ENCODE data around the gene PRRC2A.
A peak's percentile ranks its signal among the peaks of the same experiment; 100 is the strongest.

PRRC2A gene

GRCh38 chr6:31652925-31653724 is 32.6 kb downstream of the PRRC2A start:
- DNase-seq (ENCODE audit: low read depth), result peak; percentile 83

- no peak for DNase-seq (ENCODE audit: low read depth)
Measured at GRCh38 chr6:31654574-31655348, 34.2 kb downstream of the PRRC2A start.

- no peak for DNase-seq (ENCODE audit: low read depth)
Measured at GRCh38 chr6:31655349-31656237, 35.1 kb downstream of the PRRC2A start, which contains the start of gene APOM. Gene APOM, plus strand, starts transcription at chr6:31655894. Its CDS starts 73 bp downstream, at chr6:31655967.

DNA sequence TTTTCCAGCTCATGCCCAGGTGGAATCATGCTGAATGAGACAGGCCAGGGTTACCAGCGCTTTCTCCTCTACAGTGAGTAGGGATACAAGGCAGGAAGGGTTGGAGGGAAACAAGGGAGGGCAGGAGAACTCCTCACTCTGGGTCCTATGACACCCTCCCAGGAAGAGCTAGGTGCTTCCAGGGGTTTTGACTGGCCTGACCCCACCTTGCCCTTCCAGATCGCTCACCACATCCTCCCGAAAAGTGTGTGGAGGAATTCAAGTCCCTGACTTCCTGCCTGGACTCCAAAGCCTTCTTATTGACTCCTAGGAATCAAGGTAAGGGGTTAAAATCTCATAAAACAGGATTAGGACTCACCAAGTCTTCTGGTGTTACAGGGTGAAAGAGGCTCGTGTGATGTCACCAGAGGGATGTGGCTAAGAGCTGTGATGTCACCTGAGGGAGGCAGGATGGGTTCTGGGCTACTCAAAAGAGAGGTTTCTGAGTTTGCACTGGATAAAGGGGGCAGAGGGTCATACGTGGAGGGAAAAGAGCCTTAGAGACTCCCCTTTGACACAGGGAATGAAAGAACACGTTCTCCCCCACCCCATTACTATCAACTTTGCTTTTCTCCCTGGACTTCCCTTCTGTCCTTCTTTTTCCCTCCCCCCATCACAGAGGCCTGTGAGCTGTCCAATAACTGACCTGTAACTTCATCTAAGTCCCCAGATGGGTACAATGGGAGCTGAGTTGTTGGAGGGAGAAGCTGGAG is 37.1 kb downstream of the PRRC2A start:
- no peak for DNase-seq (ENCODE audit: low read depth)

GRCh38 chr6:31658158-31658688 is 37.7 kb downstream of the PRRC2A start:
- DNase-seq (ENCODE audit: low read depth), result no peak

DNA sequence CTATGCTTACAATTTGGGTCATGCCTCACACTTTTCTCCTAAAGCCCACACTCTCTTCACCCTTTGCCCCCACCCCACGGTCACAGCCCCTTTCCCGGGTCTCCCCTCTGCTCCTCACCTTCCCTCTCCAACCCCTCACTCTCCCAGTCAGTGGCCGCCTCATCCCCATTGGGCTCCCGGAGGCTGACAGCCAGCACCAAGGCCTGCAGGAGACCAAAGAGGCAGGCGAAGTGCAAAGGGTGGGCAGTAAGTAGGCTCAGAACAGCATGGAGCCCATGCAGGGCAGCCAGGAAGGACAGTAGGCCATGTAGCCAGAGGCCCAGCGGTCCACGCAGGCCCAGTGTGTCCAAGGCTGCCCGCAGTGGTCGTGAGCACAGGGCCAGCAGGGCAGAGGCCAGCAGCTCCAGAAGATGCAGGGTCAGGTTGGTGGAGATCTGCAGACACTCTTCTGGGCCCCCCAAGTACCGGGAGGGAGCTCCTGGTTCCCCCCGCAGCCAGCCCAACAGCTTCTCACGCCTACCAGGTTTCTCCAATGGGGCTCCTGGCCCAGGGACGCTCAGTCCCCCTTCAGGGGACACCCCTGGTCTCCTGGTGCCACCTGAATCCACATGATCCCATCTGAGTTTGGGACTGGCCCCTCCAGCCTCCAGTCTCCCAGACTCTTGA is 38.6 kb downstream of the PRRC2A start:
- no peak for DNase-seq (ENCODE audit: low read depth)

GRCh38 chr6:31659649-31660380 is 39.3 kb downstream of the PRRC2A start:
- DNase-seq (ENCODE audit: low read depth), result no peak

DNA sequence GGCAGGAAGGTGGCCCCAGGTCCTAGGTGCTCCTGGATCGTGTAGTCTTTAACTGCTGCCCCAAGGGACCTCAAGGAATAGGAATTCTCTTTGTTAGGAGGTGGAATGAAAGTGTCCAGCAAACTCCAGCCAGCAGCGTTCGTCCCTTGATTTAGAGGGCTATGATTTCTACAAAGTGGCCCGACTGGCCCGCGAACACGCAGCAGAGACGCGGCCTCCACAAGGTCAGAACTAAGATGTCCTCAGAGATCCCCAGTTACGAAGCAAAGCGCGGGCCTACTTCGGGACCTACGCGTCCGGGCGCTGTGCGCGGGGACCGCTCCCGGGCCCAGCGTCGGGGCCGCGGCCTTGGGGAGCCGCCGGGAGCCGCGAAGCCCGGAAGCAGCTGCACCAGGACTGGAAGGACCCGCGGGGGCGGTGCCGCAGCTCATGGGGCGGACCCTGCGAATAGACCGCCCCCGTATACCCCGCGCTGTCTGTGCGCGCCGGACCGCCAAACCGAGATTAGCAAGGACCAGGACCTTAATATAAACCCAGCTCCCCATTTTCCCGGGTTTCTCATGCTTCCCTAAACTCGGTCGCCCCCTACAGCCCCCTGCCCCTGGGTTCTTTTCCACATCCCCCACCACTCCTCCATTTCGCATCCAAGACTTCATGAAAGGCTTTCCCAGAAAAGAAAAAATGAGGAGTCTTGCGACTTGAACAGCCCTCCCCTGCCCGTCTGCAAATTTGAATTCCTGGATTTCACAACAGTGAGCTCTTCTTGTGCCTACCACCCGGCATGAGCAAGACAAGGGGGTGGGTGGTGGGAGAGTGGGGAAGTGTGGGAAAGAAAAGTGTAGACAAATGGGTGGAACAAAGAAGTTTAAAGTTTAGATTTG is 40.1 kb downstream of the PRRC2A start, which contains the start of gene C6orf47:
C6orf47 (minus strand) TSS at position 398 of the 881 bp plus-strand sequence. CDS start 831 bp downstream, outside the sequence.
- peak; percentile 68 for DNase-seq (ENCODE audit: low read depth)

DNA sequence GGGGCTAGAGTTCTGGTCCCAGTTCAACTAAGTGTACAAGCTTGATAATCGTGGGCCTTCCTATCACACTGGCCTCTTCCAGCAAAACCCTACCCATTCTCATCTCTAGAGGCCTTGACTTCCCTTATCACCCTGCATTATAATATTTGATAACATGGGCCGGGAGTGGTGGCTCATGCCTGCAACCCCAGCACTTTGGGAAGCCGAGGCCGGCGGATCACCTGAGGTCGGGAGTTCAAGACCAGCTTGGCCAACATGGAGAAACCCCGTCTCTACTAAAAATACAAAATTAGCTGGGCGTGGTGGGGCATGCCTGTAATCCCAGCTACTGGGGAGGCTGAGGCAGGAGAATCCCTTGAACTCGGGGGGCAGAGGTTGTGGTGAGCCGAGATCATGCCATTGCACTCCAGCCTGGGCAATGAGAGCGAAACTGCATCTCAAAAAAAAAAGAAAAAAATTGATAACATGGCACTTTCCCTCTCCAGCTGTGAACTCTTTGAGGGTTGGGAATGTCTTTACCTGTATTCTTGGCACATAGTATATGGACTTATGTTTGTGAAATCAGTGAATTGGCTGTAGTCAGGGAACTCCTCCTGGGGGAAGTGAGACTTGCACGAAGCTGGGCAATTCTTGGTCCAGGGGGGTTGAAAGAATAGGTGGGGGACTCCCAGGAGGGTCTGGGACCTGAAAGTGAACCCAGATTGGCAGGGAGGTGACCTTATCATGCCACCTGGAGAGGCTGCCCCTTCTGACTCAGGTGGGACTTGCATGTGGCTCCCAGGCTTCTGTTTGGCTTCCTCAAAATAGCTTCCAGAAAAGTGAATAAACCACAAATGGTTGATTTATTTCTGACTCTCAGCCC is 41.0 kb downstream of the PRRC2A start:
- DNase-seq (ENCODE audit: low read depth), result no peak

DNA sequence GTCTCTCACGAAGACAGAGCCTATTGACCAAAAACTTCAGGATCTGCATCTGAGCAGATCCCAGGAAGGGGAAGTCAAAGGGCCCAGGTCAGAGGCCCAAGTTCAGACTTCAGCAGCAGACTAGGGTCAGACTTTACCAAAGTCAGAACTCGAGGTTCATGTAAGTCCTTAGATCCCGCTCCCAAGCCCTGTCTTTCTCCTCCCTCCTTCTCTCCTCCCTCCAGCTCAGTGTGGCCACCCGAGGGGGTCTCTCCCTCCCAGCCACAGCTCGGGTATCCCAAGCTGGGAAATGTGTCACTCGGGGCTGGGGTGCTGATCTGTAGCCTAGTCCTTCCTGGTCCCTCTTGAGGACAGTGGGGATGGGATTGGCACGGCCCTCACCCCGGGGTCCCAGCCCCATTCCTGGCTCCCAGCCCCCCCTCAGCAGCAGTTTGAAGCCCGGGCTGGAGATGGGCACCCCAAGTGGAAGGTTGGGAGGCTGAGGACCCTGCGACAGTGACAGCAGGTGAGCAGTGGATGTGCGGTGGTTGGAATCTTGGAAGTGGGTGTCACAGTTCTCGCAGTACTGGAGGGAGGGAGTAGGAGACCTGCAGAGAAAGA is 41.7 kb downstream of the PRRC2A start:
- no peak for DNase-seq (ENCODE audit: low read depth)

DNA sequence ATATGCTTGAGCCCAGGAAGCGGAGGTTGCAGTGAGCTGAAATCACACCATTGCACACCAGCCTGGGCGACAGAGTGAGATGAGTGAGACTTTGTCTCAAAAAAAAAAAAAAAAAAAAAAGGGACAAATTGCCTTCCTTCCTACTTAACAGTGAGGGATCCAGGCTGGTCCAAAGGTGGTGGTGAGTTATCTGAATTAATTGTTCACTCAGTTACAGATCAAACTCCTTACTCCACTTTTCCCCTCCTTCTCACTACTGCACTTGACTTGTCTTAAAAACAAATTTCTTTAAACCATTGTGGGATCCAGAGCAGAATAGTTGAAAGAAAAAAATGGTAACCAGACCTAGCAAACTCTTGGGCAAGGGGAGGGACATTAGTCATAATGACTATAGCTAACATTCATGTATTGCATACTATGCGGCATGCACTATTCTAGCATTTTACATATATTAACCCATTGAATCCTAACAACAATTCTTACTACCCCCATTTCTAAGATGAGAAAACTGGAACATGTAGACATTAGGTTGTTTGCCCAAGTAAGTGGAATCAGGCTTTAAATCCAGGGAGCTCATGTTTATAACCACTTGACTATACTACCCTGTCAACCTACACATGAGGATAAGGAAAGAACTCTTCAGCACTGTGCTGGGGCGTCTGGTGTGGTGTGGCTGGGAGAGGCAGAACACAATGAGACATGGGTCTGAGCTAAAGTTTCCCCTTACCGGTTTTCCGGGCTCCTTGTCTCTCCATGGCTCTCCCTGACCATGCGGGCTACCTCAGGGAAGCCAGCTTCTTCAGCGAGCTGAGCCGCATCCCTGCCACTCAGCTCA is 42.8 kb downstream of the PRRC2A start:
- no peak for DNase-seq (ENCODE audit: low read depth)

DNA sequence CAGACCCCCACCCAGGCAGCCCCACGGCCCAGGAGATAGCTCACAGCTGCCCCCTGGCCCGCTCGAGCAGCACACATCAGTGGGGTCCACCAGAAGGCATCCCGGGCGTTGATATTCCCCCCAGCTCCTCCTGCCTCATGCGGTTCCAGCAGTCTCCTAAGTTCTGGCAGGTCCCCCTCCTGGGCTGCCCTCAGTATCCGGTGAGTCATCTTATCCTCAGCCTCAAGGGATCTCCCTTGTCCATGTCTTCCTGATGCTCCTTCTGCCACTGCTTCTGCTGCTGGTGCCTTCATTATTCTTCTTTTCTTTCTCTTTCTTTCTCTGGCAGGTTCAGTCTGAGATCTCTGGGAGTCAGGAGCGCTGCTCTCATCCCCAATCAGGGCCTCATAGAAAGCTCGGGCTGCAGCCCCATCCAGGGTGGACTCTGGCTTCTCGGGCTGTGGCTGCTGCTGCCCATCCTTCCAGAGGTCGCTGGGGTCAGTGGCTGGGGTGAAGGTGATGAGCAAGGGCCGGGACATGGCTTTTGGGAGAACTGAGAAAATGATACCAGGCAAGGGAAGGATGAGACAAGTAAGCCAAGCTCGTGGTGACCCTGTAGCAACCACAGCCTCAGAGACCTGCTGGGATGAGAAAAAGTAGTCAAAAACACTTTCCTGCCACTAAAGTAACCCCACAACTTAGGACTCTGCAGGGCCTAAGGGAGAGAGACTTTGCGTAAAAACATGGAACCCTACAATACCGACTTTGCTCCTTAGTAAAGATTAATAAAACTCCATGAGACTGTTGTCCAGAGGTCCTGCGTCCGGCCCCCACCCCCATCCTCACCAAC is 43.7 kb downstream of the PRRC2A start:
- no peak for DNase-seq (ENCODE audit: low read depth)

- peak; percentile 85 for DNase-seq (ENCODE audit: low read depth)
Measured at GRCh38 chr6:31664790-31665500, 44.4 kb downstream of the PRRC2A start, which contains the start of gene GPANK1. Gene GPANK1, minus strand, starts transcription at chr6:31664997. Its CDS starts 519 bp downstream, at chr6:31664478.

DNA sequence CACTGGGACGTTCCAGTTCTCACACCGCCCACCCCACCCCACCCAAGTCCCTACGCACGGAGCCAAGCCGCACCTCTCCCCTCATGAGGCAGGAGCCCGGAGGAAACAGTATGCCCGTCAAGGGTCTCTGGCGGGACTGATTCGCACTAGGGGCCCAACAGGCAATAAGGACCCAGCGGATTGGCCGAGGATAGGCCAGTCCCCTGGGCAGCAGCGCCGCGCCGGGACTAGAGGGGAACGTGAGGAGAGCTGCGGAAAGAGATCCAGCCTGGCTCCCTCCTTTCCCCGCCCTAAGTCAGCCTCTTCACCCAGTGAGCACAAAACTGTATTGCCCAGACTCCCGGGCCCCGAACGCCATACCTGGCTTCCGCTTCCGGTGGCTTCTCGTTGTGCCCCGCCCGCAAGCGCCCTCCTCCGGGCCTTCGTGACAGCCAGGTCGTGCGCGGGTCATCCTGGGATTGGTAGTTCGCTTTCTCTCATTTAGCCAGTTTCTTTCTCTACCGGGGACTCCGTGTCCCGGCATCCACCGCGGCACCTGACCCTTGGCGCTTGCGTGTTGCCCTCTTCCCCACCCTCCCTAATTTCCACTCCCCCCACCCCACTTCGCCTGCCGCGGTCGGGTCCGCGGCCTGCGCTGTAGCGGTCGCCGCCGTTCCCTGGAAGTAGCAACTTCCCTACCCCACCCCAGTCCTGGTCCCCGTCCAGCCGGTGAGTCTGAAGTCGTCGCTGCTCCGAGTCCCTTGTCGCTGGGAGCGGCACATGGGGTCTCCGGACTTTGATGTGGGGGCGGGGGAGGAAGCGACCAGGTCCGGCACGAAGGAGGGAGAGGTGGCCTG is 45.2 kb downstream of the PRRC2A start, which contains the start of gene CSNK2B:
CSNK2B (plus strand) TSS at position 580 of the 836 bp plus-strand sequence. CDS start 752 bp downstream, outside the sequence.
- peak; percentile 98 for DNase-seq (ENCODE audit: low read depth)

All from activated T-cell treated with anti-CD3 and anti-CD28 coated beads for 24 hours (primary cell).